Bronchial epithelial cell (primary cell): ENCODE results near the gene INPP4B. TPM values are rescaled to one million over a fixed set of nuclear protein-coding genes. Genes with fewer than 3 reads are reported as not detected.

Experiments used
- DNase-seq: peaks from one replicate; pipeline ENCODE4 v3.0.0-alpha.2; 2010; ENCODE audit warnings: low read depth
- FAIRE-seq: peaks from 2 replicates; lab custom pipeline; 2011; peaks lifted over from hg19 to GRCh38; lab: Jason Lieb, UNC
- H3K27me3 ChIP-seq: 2 replicates; pipeline ENCODE4 v1.5.1; 2011; ENCODE audit warnings: low read length; ENCODE audit not compliant: control insufficient read depth, insufficient read depth
- H3K36me3 ChIP-seq: 2 replicates; pipeline ENCODE4 v1.5.1; 2011; ENCODE audit warnings: low read length; ENCODE audit not compliant: control insufficient read depth, insufficient read depth
- H3K4me3 ChIP-seq: 2 replicates; pipeline ENCODE4 v1.5.1; 2011; ENCODE audit warnings: mild to moderate bottlenecking, low read depth, low read length, control low read depth
- total RNA-seq: library from RNA; depleted of rRNA; stranded (reverse); fragments of >200 nt; gene quantifications from 2 replicates; pipeline ENCODE4 v1.2.1, GENCODE V29; 2014
- TF ChIP-seq, protein P1 (sequence below): IDR thresholded peaks from 2 replicates; pipeline ENCODE4 v1.5.1; 2011; ENCODE audit warnings: mild to moderate bottlenecking, moderate library complexity, low read length, control low read depth, inconsistent platforms; ENCODE audit not compliant: insufficient read depth, severe bottlenecking

The INPP4B gene
- total RNA-seq, 1 donor from 2014 or later = 74.8 TPM

DNA sequence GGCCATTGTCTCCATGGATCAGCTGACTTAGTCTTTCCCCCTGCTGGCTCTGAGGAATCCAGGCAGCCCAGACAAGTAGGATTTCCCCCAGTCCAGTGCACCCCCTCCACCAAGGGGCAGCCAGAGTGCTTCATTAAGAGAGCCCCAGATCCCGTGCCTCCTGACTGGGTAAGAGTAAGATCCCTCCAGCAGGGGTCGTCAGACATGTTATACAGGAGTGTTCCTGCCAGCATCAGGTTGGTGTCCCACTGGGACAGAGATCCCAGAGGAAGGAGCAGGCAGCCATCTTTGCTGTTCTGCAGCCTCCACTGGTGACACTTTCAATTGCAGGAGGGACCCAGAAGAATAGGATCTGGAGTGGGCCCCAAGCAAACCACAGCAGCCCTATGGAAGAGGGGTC lies 29.0 kb upstream of the INPP4B start:
- DNase-seq = no peak
- no peaks in the 10 kb centered on the region for H3K36me3 ChIP-seq
- TF ChIP-seq, protein P1, sequence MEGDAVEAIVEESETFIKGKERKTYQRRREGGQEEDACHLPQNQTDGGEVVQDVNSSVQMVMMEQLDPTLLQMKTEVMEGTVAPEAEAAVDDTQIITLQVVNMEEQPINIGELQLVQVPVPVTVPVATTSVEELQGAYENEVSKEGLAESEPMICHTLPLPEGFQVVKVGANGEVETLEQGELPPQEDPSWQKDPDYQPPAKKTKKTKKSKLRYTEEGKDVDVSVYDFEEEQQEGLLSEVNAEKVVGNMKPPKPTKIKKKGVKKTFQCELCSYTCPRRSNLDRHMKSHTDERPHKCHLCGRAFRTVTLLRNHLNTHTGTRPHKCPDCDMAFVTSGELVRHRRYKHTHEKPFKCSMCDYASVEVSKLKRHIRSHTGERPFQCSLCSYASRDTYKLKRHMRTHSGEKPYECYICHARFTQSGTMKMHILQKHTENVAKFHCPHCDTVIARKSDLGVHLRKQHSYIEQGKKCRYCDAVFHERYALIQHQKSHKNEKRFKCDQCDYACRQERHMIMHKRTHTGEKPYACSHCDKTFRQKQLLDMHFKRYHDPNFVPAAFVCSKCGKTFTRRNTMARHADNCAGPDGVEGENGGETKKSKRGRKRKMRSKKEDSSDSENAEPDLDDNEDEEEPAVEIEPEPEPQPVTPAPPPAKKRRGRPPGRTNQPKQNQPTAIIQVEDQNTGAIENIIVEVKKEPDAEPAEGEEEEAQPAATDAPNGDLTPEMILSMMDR = no peak
- no peaks in the 10 kb centered on the region for H3K27me3 ChIP-seq
- FAIRE-seq = no peak
- no peak overlapping the region for H3K4me3 ChIP-seq

DNA sequence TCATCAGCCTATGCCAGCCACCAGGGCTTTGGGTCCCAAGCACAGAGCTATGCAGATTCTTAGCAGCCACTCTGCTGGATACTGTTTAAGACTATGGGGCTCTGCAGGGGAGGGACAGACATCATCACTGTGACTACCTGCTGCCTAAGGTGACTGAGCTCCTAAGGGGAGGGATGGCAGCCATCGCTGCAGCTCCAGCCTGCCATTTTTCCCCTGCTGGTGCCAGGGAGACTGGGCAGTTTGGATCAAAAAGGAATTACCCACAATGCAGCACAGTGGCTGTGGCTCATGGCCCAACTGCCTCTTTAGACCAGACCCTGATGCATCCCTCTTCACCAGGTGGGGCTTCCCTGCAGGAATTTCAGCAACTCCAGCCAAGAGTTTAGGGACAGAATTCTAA lies 28.6 kb upstream of the INPP4B start:
- no peak for DNase-seq
- FAIRE-seq = no peak
- TF ChIP-seq, protein P1 = no peak
- no peak overlapping the region for H3K4me3 ChIP-seq
- no peaks in the 10 kb centered on the region for H3K27me3 ChIP-seq
- H3K36me3 ChIP-seq = no peaks in the 10 kb centered on the region

DNA sequence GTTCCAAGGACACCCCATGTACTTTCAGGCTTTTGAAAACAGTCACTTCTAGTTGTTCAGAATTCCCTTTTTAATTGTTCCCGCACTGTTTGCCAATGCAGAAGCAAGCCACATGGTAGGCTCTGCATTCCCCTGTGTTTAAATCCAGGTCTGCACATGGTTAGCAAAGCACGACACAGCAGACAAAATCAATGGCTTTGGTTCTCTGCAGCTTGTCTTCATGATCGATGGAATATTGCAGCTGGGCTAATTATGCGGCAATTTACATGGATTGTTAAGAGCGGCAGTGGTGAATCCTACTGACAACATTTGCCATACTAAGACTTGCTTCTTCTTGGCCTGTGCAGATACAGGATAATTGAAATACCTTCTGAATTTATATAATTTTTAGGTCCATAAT lies 20.6 kb upstream of the INPP4B start:
- FAIRE-seq = no peak
- DNase-seq = no peak
- TF ChIP-seq, protein P1 = no peak
- no peak overlapping the region for H3K4me3 ChIP-seq
- H3K27me3 ChIP-seq = no peaks in the 10 kb centered on the region
- no peaks in the 10 kb centered on the region for H3K36me3 ChIP-seq

DNA sequence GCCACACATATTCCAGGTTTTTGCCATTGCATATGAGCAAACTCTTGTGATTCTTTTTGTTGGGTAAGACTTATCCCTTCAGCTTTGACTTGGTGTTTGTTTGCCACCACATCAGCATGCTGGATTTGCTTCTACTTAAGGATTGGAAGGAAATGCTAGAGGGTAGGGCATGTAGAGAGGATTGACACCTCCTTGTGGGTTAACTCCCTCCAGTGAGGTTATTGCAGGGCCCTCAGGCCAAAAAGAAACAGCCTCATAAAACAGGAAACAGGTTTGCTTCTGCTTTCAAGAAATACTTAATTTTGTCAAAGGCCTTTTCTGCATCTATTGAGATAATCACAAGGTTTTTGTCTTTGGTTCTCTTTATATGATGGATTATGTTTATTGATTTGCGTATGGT lies 15.2 kb upstream of the INPP4B start:
- Histone ChIP-seq H3K4me3 (no peak overlapping the region), H3K36me3 (no peaks in the 10 kb centered on the region), H3K27me3 (peaks cover 1% of the 10 kb centered on the region)
- no peak for FAIRE-seq
- DNase-seq = no peak
- TF ChIP-seq, protein P1 = no peak

DNA sequence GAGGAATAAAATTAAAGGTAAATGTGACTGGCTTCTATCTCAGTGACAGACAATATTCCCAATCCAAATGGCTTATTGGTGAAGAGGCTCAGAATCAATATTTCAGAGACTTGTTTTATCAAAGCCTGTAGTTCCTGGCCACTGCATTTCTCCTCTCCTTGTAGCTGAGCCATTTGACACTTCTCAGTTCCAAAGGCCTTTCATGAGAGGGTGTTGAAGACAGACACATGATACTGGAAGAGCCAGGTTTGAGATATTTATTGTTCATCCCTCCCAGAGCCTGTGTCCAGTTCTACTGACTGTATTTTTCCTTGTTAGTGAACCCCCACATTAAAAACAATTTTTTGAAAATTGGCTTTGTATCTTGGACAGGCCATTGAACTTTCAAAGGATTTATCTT lies 12.9 kb upstream of the INPP4B start:
- TF ChIP-seq, protein P1 = no peak
- DNase-seq = no peak
- FAIRE-seq = no peak
- no peak overlapping the region for H3K4me3 ChIP-seq
- H3K27me3 ChIP-seq = peaks cover 3% of the 10 kb centered on the region
- no peaks in the 10 kb centered on the region for H3K36me3 ChIP-seq

DNA sequence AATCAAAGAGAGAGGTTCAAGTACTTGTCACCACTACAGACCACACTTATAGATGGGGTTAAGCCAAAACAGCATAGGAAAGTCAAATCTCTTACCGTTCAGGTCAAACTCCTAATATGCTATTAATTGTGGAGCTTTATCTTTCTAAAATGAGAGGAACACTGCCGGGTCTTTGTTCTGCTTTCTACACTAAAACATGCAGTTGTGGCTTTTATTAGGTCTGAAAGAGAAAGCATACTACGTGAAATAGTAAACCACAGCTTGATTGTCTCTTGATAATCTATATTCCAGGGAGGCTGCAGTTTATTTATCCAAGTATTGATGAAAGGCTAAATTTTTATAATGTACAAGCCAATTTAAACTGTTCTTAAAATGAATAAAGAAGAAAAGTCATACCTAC lies 12.3 kb upstream of the INPP4B start:
- peaks cover 3% of the 10 kb centered on the region for H3K27me3 ChIP-seq
- DNase-seq (no peak), FAIRE-seq (no peak)
- H3K36me3 ChIP-seq = no peaks in the 10 kb centered on the region
- TF ChIP-seq, protein P1 = no peak
- no peak overlapping the region for H3K4me3 ChIP-seq
